SK-N-SH (cell line): ENCODE results near the gene DNASE1L3. TPM values are rescaled to one million over a fixed set of nuclear protein-coding genes. Genes with fewer than 3 reads are reported as not detected.
A peak's percentile ranks its signal among the peaks of the same experiment; 100 is the strongest.

ENCODE experiments used
- CTCF ChIA-PET: fragments of 300-600, 350-600 bp; formaldehyde crosslinking; extraction: SDS; loops from one replicate; lab custom pipeline; 2021; lab: Yijun Ruan, JAX
- POLR2A ChIA-PET: fragments of 350-600 bp; sonication (Branson Sonifier 250); formaldehyde crosslinking; extraction: SDS; loops from one replicate; lab custom pipeline; 2020; ENCODE audit warnings: antibody characterized with exemption, inconsistent platforms; lab: Yijun Ruan, JAX
- DNase-seq: peaks from one replicate; pipeline ENCODE4 v3.0.0; 2012
- H2AFZ ChIP-seq: fragments of 200-600 bp; sonication (generic); 2 replicates; pipeline ENCODE4 v1.8.1; 2016; ENCODE audit warnings: antibody characterized with exemption, mild to moderate bottlenecking, low read depth
- H3F3A ChIP-seq: fragments of 200-600 bp; sonication (generic); replicated peaks from 2 replicates; pipeline ENCODE3; 2016; ENCODE audit warnings: antibody characterized with exemption, mild to moderate bottlenecking; ENCODE audit not compliant: insufficient read depth
- H3K27ac ChIP-seq, 2 experiments: fragments of 200-500 bp in 1 of 2; fragments of 200-600 bp in 1 of 2; sonication (Bioruptor generic) in 1 of 2; sonication (generic), shearing (Covaris generic) in 1 of 2; 2 replicates each; pipeline versions ENCODE4 v1.5.1 to v1.6.1; 2014 to 2016; ENCODE audit warnings: low read depth in 2 of 2, inconsistent platforms in 1 of 2, low read length in 1 of 2, mild to moderate bottlenecking in 1 of 2, mixed read lengths in 1 of 2
- H3K27me3 ChIP-seq: fragments of 200-600 bp; sonication (generic), shearing (Covaris generic); 2 replicates; pipeline ENCODE4 v1.6.1; 2016; ENCODE audit warnings: mixed run types; ENCODE audit not compliant: insufficient read depth
- H3K36me3 ChIP-seq, 2 experiments: fragments of 200-500 bp in 1 of 2; fragments of 200-600 bp in 1 of 2; sonication (Bioruptor generic) in 1 of 2; sonication (generic) in 1 of 2; replicated peaks in 1 of 2; 2 replicates each; pipeline versions ENCODE3 to v1.5.1; 2014 to 2016; ENCODE audit warnings: low read length in 1 of 2, mild to moderate bottlenecking in 1 of 2; ENCODE audit not compliant: insufficient read depth in 2 of 2, control insufficient read depth in 1 of 2
- H3K4me1 ChIP-seq, 2 experiments: fragments of 200-500 bp in 1 of 2; fragments of 200-600 bp in 1 of 2; sonication (Bioruptor generic) in 1 of 2; sonication (generic), shearing (Covaris generic) in 1 of 2; 2 replicates each; pipeline versions ENCODE4 v1.5.1 to v1.6.1; 2014 to 2016; ENCODE audit warnings: low read depth in 1 of 2, low read length in 1 of 2, mixed run types in 1 of 2; ENCODE audit not compliant: insufficient read depth in 2 of 2, control insufficient read depth in 1 of 2
- H3K4me2 ChIP-seq: fragments of 200-600 bp; sonication (generic), shearing (Covaris generic); 2 replicates; pipeline ENCODE4 v1.6.1; 2017; ENCODE audit warnings: mixed run types
- H3K4me3 ChIP-seq, 2 experiments: fragments of 200-500 bp in 1 of 2; fragments of 200-600 bp in 1 of 2; sonication (Bioruptor generic) in 1 of 2; sonication (generic), shearing (Covaris generic) in 1 of 2; 2 replicates each; pipeline versions ENCODE4 v1.5.1 to v1.8.1; 2014 to 2016; ENCODE audit warnings: low read depth in 2 of 2, inconsistent platforms in 1 of 2, low read length in 1 of 2, mild to moderate bottlenecking in 1 of 2, mixed read lengths in 1 of 2, moderate library complexity in 1 of 2
- H3K79me2 ChIP-seq: fragments of 200-600 bp; sonication (generic); 2 replicates; pipeline ENCODE4 v1.8.1; 2017; ENCODE audit warnings: mild to moderate bottlenecking; ENCODE audit not compliant: insufficient read depth
- H3K9ac ChIP-seq: fragments of 200-600 bp; sonication (generic); 2 replicates; pipeline ENCODE4 v1.6.1; 2017; ENCODE audit warnings: mixed run types
- H3K9me2 ChIP-seq: fragments of 200-600 bp; sonication (generic); 2 replicates; pipeline ENCODE4 v1.6.1; 2017; ENCODE audit warnings: mixed run types
- H3K9me3 ChIP-seq: fragments of 200-600 bp; sonication (generic); 2 replicates; pipeline ENCODE4 v1.6.1; 2017; ENCODE audit warnings: mixed run types, mild to moderate bottlenecking, moderate library complexity
- H4K20me1 ChIP-seq: fragments of 200-600 bp; sonication (generic); 2 replicates; pipeline ENCODE4 v1.6.1; 2017; ENCODE audit warnings: mild to moderate bottlenecking, mixed run types; ENCODE audit not compliant: insufficient read depth
- CHD2 ChIP-seq: fragments of 150-350 bp; IDR thresholded peaks from 2 replicates; pipeline ENCODE4 v1.6.1; 2018; ENCODE audit warnings: low read length; ENCODE audit not compliant: partially characterized antibody
- FOSL2 ChIP-seq: IDR thresholded peaks from 2 replicates; pipeline ENCODE4 v1.4.0; 2012; ENCODE audit warnings: low read depth, mild to moderate bottlenecking, moderate library complexity, borderline replicate concordance
- FOXJ3 ChIP-seq: sonication (generic); formaldehyde crosslinking; IDR thresholded peaks from 2 replicates; pipeline ENCODE4 v1.5.1; 2020; ENCODE audit warnings: mild to moderate bottlenecking, missing genetic modification reagents
- FOXM1 ChIP-seq: IDR thresholded peaks from 2 replicates; pipeline ENCODE4 v1.4.0; 2012; ENCODE audit warnings: low read depth, mild to moderate bottlenecking
- GATA2 ChIP-seq: sonication (generic); formaldehyde crosslinking; IDR thresholded peaks from 2 replicates; pipeline ENCODE4 v1.5.0; 2020; ENCODE audit warnings: mild to moderate bottlenecking, missing genetic modification reagents
- JUND ChIP-seq: IDR thresholded peaks from 2 replicates; pipeline ENCODE4 v1.4.0; 2012
- MXI1 ChIP-seq: IDR thresholded peaks from 2 replicates; pipeline ENCODE4 v1.6.1; 2012; ENCODE audit warnings: mild to moderate bottlenecking, low read depth, low read length, improper control_type of control experiment
- NFIC ChIP-seq: IDR thresholded peaks from 2 replicates; pipeline ENCODE4 v1.4.0; 2012; ENCODE audit warnings: borderline replicate concordance
- NRF1 ChIP-seq: IDR thresholded peaks from 2 replicates; pipeline ENCODE4 v1.6.1; 2012; ENCODE audit warnings: low read depth, mild to moderate bottlenecking, low read length
- RAD21 ChIP-seq: IDR thresholded peaks from 2 replicates; pipeline ENCODE4 v1.6.1; 2012; ENCODE audit warnings: mild to moderate bottlenecking, low read length
- RCOR1 ChIP-seq: fragments of 150-350 bp; IDR thresholded peaks from 2 replicates; pipeline ENCODE4 v1.6.1; 2017; ENCODE audit warnings: antibody characterized with exemption, low read length
- RXRA ChIP-seq: IDR thresholded peaks from 2 replicates; pipeline ENCODE4 v1.4.0; 2012; ENCODE audit warnings: low read depth, mild to moderate bottlenecking, borderline replicate concordance
- SMC3 ChIP-seq: IDR thresholded peaks from 2 replicates; pipeline ENCODE4 v1.6.1; 2012; ENCODE audit warnings: low read depth, low read length, improper control_type of control experiment
- TAF1 ChIP-seq: IDR thresholded peaks from 2 replicates; pipeline ENCODE4 v1.6.1; 2012; ENCODE audit warnings: low read depth, mild to moderate bottlenecking, low read length, moderate library complexity, borderline replicate concordance
- TCF12 ChIP-seq: IDR thresholded peaks from 2 replicates; pipeline ENCODE4 v1.4.0; 2012
- WGBS: methylation state at CpG from one replicate; pipeline ENCODE4 v1.1.6; 2017; ENCODE audit warnings: low lambda C conversion rate; 5-methylcytosine and 5-hydroxymethylcytosine counted together
- polyA plus RNA-seq, 3 experiments: library from polyadenylated mRNA; depleted of rRNA; stranded (reverse); fragments of >200 nt; gene quantifications; 2 replicates each; pipeline ENCODE4 v1.2.3, GENCODE V29; 2012
- TF ChIP-seq, protein P1 (sequence below): fragments of 150-350 bp; IDR thresholded peaks from 2 replicates; pipeline ENCODE4 v1.6.1; 2016; ENCODE audit warnings: mild to moderate bottlenecking, low read depth, low read length
- TF ChIP-seq, protein P2 (sequence below): IDR thresholded peaks from 2 replicates; pipeline ENCODE4 v1.4.0; 2012; ENCODE audit warnings: low read depth, borderline replicate concordance
- TF ChIP-seq, protein P3 (sequence below): IDR thresholded peaks from 2 replicates; pipeline ENCODE4 v1.4.0; 2012; ENCODE audit warnings: low read depth, borderline replicate concordance
- TF ChIP-seq, protein P4 (sequence below): fragments of 200-600 bp; sonication (generic); IDR thresholded peaks from 2 replicates; pipeline ENCODE4 v1.6.1; 2017; ENCODE audit warnings: antibody characterized with exemption, mild to moderate bottlenecking, moderate library complexity

DNASE1L3 gene
- polyA plus RNA-seq, 1 of the 3 experiments (the other 2 are of a cell fraction), result not detected

DNA sequence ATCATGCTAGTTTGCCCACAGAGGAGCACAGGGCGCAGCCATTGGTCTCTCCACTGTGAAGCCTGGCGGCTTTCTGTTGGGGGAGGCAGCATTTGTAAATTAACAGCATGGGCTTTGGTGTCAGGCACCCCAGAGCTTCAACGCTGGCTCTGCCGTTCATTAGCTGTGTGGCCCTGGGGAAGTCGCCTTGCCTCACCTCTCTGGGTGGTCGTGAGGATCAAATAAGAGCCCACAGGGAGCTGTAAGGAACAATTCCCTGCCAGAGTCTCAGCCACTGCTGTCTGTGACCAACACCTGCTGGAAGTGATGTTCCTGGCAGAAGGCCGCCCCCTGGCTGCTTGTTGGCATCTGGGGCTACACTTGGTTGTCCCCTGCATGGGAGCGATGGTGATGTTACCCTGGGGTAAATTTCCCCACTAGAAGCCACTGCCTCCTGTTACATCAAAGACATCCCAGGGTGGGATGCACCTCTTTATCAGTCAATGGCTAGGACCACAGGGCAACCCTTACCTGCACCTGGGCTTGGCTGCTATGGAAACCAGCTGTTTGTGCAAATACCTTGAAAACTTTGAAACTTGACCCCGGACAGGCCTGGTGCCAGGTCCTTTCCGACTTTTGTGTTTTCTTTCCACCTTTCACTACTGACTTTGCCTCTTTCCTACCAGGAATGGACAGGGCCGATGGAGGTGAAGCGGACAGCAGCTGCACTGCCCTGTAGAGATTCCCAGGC lies 36.9 kb downstream of the DNASE1L3 start:
- Histone ChIP-seq H3K4me3 (no peak overlapping the region), H3K4me2 (no peak overlapping the region), H3K36me3 (peaks cover 18 to 36% of the 10 kb centered on the region in 2 experiments), H3K4me1 (peaks cover 0 to 4% of the 10 kb centered on the region in 2 experiments; a peak in 1 of 4 replicates), H3K79me2 (no peaks in the 10 kb centered on the region), H3K27ac (no peak overlapping the region), H3F3A (peaks cover 9% of the 10 kb centered on the region), H2AFZ (no peak overlapping the region), H3K9me2 (no peaks in the 10 kb centered on the region), H3K9me3 (no peaks in the 10 kb centered on the region), H3K27me3 (no peaks in the 10 kb centered on the region), H4K20me1 (no peaks in the 10 kb centered on the region), H3K9ac (no peak overlapping the region)
- DNase-seq, result peak; percentile 63
- TF ChIP-seq RAD21 (peak; percentile 74), CHD2 (no peak), FOXJ3 (CRISPR knock-in tag) (no peak), JUND (no peak), TAF1 (no peak), TCF12 (no peak), RXRA (no peak), MXI1 (no peak), FOXM1 (no peak), SMC3 (peak; percentile 66), NRF1 (no peak), NFIC (no peak), GATA2 (CRISPR knock-in tag) (no peak), RCOR1 (no peak), FOSL2 (no peak)
- TF ChIP-seq, protein P1, sequence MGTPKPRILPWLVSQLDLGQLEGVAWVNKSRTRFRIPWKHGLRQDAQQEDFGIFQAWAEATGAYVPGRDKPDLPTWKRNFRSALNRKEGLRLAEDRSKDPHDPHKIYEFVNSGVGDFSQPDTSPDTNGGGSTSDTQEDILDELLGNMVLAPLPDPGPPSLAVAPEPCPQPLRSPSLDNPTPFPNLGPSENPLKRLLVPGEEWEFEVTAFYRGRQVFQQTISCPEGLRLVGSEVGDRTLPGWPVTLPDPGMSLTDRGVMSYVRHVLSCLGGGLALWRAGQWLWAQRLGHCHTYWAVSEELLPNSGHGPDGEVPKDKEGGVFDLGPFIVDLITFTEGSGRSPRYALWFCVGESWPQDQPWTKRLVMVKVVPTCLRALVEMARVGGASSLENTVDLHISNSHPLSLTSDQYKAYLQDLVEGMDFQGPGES, result no peak
- TF ChIP-seq, protein P2, sequence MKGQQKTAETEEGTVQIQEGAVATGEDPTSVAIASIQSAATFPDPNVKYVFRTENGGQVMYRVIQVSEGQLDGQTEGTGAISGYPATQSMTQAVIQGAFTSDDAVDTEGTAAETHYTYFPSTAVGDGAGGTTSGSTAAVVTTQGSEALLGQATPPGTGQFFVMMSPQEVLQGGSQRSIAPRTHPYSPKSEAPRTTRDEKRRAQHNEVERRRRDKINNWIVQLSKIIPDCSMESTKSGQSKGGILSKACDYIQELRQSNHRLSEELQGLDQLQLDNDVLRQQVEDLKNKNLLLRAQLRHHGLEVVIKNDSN, result no peak
- TF ChIP-seq, protein P3, sequence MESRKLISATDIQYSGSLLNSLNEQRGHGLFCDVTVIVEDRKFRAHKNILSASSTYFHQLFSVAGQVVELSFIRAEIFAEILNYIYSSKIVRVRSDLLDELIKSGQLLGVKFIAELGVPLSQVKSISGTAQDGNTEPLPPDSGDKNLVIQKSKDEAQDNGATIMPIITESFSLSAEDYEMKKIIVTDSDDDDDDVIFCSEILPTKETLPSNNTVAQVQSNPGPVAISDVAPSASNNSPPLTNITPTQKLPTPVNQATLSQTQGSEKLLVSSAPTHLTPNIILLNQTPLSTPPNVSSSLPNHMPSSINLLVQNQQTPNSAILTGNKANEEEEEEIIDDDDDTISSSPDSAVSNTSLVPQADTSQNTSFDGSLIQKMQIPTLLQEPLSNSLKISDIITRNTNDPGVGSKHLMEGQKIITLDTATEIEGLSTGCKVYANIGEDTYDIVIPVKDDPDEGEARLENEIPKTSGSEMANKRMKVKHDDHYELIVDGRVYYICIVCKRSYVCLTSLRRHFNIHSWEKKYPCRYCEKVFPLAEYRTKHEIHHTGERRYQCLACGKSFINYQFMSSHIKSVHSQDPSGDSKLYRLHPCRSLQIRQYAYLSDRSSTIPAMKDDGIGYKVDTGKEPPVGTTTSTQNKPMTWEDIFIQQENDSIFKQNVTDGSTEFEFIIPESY, result no peak
- TF ChIP-seq, protein P4, sequence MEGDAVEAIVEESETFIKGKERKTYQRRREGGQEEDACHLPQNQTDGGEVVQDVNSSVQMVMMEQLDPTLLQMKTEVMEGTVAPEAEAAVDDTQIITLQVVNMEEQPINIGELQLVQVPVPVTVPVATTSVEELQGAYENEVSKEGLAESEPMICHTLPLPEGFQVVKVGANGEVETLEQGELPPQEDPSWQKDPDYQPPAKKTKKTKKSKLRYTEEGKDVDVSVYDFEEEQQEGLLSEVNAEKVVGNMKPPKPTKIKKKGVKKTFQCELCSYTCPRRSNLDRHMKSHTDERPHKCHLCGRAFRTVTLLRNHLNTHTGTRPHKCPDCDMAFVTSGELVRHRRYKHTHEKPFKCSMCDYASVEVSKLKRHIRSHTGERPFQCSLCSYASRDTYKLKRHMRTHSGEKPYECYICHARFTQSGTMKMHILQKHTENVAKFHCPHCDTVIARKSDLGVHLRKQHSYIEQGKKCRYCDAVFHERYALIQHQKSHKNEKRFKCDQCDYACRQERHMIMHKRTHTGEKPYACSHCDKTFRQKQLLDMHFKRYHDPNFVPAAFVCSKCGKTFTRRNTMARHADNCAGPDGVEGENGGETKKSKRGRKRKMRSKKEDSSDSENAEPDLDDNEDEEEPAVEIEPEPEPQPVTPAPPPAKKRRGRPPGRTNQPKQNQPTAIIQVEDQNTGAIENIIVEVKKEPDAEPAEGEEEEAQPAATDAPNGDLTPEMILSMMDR, result peak; percentile 42
- ChIA-PET CTCF (interaction anchor here (0.5 to 3.4 kb wide), 20 partner anchors 8 to 173 kb away, joined by 3 to 37 read pairs (median 3); partner anchors contain the start of gene FLNB), POLR2A (interaction anchor here (0.6 kb wide), 1 partner anchor 168 kb away, joined by 3 read pairs; no protein-coding TSS in a partner anchor)
- 78% methylated on average over 9 of the region's 12 CpGs for WGBS
